Measurements from ENCODE around the gene AMZ2. TPM values are rescaled to one million over a fixed set of nuclear protein-coding genes. Genes with fewer than 3 reads are reported as not detected.

AMZ2 gene
- polyA plus RNA-seq, 1 of the 3 experiments (the other 2 are of a cell fraction) = 95.9 TPM

- H2AFZ ChIP-seq (ENCODE audit: low read depth) = no peak overlapping the region
- no peaks in the 10 kb centered on the region for H3K9me3 ChIP-seq
- H3K4me2 ChIP-seq = no peak overlapping the region
- H3F3A ChIP-seq (replicated peaks; ENCODE audit: insufficient read depth) = no peaks in the 10 kb centered on the region
- ChIA-PET CTCF (interaction anchor here (1.0 kb wide), 1 partner anchor 32 kb away, joined by 3 read pairs; no protein-coding TSS in a partner anchor), POLR2A (no interaction called here)
- no peaks in the 10 kb centered on the region for H3K36me3 ChIP-seq (replicated peaks in 1 of 2; ENCODE audit: control insufficient read depth in 1 of 2, insufficient read depth in 2 of 2, low read length in 1 of 2)
- H3K79me2 ChIP-seq (ENCODE audit: insufficient read depth) = no peaks in the 10 kb centered on the region
- no peak overlapping the region for H3K27ac ChIP-seq (ENCODE audit: low read depth in 2 of 2, low read length in 1 of 2)
- DNase-seq = no peak
- H3K9me2 ChIP-seq = no peaks in the 10 kb centered on the region
- H3K27me3 ChIP-seq (ENCODE audit: insufficient read depth) = peaks cover 22% of the 10 kb centered on the region
- no peak overlapping the region for H3K4me3 ChIP-seq (ENCODE audit: low read depth in 2 of 2, low read length in 1 of 2)
- peaks cover 0 to 5% of the 10 kb centered on the region in 2 experiments; a peak in 2 of 4 replicates for H3K4me1 ChIP-seq (ENCODE audit: control insufficient read depth in 1 of 2, insufficient read depth in 2 of 2, low read depth in 1 of 2, low read length in 1 of 2)
- 57% methylated on average over 4 of the region's 4 CpGs for WGBS (ENCODE audit: low lambda C conversion rate)
- H4K20me1 ChIP-seq (ENCODE audit: insufficient read depth) = no peaks in the 10 kb centered on the region
- H3K9ac ChIP-seq = no peak overlapping the region
- TF ChIP-seq FOXM1 (IDR thresholded peaks at IDR 0.05; ENCODE audit: low read depth) (no peak), USF2 (IDR thresholded peaks at IDR 0.05; ENCODE audit: borderline replicate concordance, low read depth, low read length) (no peak), CHD2 (IDR thresholded peaks at IDR 0.05; ENCODE audit: low read length, partially characterized antibody) (no peak), RXRA (IDR thresholded peaks at IDR 0.05; ENCODE audit: borderline replicate concordance, low read depth) (no peak), NRF1 (IDR thresholded peaks at IDR 0.05; ENCODE audit: low read depth, low read length) (no peak), POLR2AphosphoS5 (IDR thresholded peaks at IDR 0.05; ENCODE audit: low read depth, low read length) (no peak), SIN3A (IDR thresholded peaks at IDR 0.05; ENCODE audit: borderline replicate concordance, low read depth, low read length) (no peak)
These were observed 49.4 kb downstream of the AMZ2 start for GRCh38 chr17:68297195-68297594.

- CTCF ChIA-PET = no interaction called here
These were observed 50.8 kb downstream of the AMZ2 start for GRCh38 chr17:68298601-68299000.

More at GRCh38 chr17:68298601-68299000, 50.8 kb downstream of the AMZ2 start:
- Histone ChIP-seq H2AFZ (ENCODE audit: low read depth) (no peak overlapping the region), H3K4me2 (no peak overlapping the region), H3K4me3 (ENCODE audit: low read depth in 2 of 2, low read length in 1 of 2) (no peak overlapping the region), H3K36me3 (replicated peaks in 1 of 2; ENCODE audit: control insufficient read depth in 1 of 2, insufficient read depth in 2 of 2, low read length in 1 of 2) (no peaks in the 10 kb centered on the region), H4K20me1 (ENCODE audit: insufficient read depth) (no peaks in the 10 kb centered on the region), H3K79me2 (ENCODE audit: insufficient read depth) (no peaks in the 10 kb centered on the region), H3K9me3 (no peaks in the 10 kb centered on the region), H3F3A (replicated peaks; ENCODE audit: insufficient read depth) (no peaks in the 10 kb centered on the region), H3K27me3 (ENCODE audit: insufficient read depth) (peaks cover 12% of the 10 kb centered on the region), H3K4me1 (ENCODE audit: control insufficient read depth in 1 of 2, insufficient read depth in 2 of 2, low read depth in 1 of 2, low read length in 1 of 2) (no peaks in the 10 kb centered on the region; a peak in 1 of 4 replicates), H3K9me2 (no peaks in the 10 kb centered on the region), H3K27ac (ENCODE audit: low read depth in 2 of 2, low read length in 1 of 2) (no peak overlapping the region), H3K9ac (no peak overlapping the region)
- no peak for TF ChIP-seq REST (IDR thresholded peaks at IDR 0.05; ENCODE audit: low read depth, low read length)
- TF ChIP-seq MAX (IDR thresholded peaks at IDR 0.05; ENCODE audit: low read depth) = no peak
- no peak for TF ChIP-seq NFIC (IDR thresholded peaks at IDR 0.05; ENCODE audit: borderline replicate concordance)
- TF ChIP-seq RXRA (IDR thresholded peaks at IDR 0.05; ENCODE audit: borderline replicate concordance, low read depth) = no peak
- no peak for TF ChIP-seq USF1 (IDR thresholded peaks at IDR 0.05; ENCODE audit: borderline replicate concordance, low read depth)
- TF ChIP-seq ZBTB33 (IDR thresholded peaks at IDR 0.05; ENCODE audit: borderline replicate concordance, low read depth) = no peak
- TF ChIP-seq SIN3A (IDR thresholded peaks at IDR 0.05; ENCODE audit: borderline replicate concordance, low read depth, low read length) = no peak
- no peak for TF ChIP-seq YY1 (IDR thresholded peaks at IDR 0.05; ENCODE audit: low read depth)
- no peak for DNase-seq
- POLR2A ChIA-PET = no interaction called here

All from SK-N-SH (cell line).